Endothelial cell of umbilical vein (primary cell): ENCODE results near the gene NUDT21.

Experiments used
- POLR2A ChIP-seq: IDR thresholded peaks from 2 replicates; pipeline ENCODE4 v1.6.1; 2012; ENCODE audit warnings: low read depth, mild to moderate bottlenecking, control low read depth, low read length
- TF ChIP-seq, protein P1 (sequence below), 2 donors: IDR thresholded peaks; 1 replicate in 1 of 2; 2 replicates in 1 of 2; pipeline ENCODE4 v1.5.1; 2011; ENCODE audit warnings: low read length in 2 of 2, mild to moderate bottlenecking in 2 of 2, moderate library complexity in 2 of 2, control low read depth in 1 of 2, inconsistent platforms in 1 of 2, low read depth in 1 of 2; ENCODE audit not compliant: insufficient read depth in 1 of 2; ENCODE audit errors: extremely low read depth in 1 of 2

DNA sequence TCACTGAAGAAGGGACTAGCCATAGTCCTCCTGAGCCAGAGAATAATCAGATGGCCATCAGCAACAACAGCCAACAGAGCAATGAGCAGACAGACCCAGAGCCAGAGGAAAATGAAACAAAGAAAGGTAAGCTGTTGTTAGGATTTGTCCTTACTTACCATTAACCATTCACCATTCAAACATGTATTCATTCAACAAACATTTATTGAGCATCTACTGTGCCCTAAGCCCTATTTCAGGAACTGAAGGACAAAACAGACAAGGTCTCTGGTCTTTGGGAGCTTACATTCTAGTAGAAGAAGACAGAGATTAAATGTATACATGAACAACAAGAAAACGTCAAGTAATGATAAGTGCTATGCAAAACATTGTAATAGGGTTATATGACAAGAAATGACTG is 19.5 kb upstream of the NUDT21 start:
- TF ChIP-seq, protein P1, sequence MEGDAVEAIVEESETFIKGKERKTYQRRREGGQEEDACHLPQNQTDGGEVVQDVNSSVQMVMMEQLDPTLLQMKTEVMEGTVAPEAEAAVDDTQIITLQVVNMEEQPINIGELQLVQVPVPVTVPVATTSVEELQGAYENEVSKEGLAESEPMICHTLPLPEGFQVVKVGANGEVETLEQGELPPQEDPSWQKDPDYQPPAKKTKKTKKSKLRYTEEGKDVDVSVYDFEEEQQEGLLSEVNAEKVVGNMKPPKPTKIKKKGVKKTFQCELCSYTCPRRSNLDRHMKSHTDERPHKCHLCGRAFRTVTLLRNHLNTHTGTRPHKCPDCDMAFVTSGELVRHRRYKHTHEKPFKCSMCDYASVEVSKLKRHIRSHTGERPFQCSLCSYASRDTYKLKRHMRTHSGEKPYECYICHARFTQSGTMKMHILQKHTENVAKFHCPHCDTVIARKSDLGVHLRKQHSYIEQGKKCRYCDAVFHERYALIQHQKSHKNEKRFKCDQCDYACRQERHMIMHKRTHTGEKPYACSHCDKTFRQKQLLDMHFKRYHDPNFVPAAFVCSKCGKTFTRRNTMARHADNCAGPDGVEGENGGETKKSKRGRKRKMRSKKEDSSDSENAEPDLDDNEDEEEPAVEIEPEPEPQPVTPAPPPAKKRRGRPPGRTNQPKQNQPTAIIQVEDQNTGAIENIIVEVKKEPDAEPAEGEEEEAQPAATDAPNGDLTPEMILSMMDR (IDR thresholded peaks at IDR 0.05; ENCODE audit: extremely low read depth in 1 of 2, insufficient read depth in 1 of 2, low read depth in 1 of 2, low read length in 2 of 2), result no peak
- no peak for TF ChIP-seq POLR2A
